Mucosa of rectum (tissue), 2 donors: Measurements from ENCODE around the gene IRF4.

Source experiments
- H3K27ac ChIP-seq, 2 donors: one replicate each; pipeline ENCODE4 v1.7.0; 2013; ENCODE audit warnings: inconsistent platforms in 2 of 2, low read depth in 2 of 2, low read length in 2 of 2
- H3K27me3 ChIP-seq, 2 donors: one replicate each; pipeline ENCODE4 v1.7.0; 2013; ENCODE audit warnings: low read length in 2 of 2; ENCODE audit not compliant: control insufficient read depth in 2 of 2, insufficient read depth in 2 of 2
- H3K36me3 ChIP-seq, 2 donors: one replicate each; pipeline ENCODE4 v1.7.0; 2013; ENCODE audit warnings: low read length in 2 of 2; ENCODE audit not compliant: control insufficient read depth in 2 of 2, insufficient read depth in 2 of 2
- H3K4me1 ChIP-seq, 2 donors: one replicate each; pipeline ENCODE4 v1.7.0; 2013; ENCODE audit warnings: low read length in 2 of 2, mild to moderate bottlenecking in 1 of 2; ENCODE audit not compliant: control insufficient read depth in 2 of 2, insufficient read depth in 2 of 2
- H3K4me3 ChIP-seq, 2 donors: one replicate each; pipeline ENCODE4 v1.7.0; 2013; ENCODE audit warnings: low read length in 2 of 2
- H3K9ac ChIP-seq, 2 donors: one replicate each; pipeline ENCODE4 v1.7.0; 2013; ENCODE audit warnings: low read length in 2 of 2, low read depth in 1 of 2, mild to moderate bottlenecking in 1 of 2
- H3K9me3 ChIP-seq, 2 donors: one replicate each; pipeline ENCODE4 v1.7.0; 2013; ENCODE audit warnings: low read length in 2 of 2; ENCODE audit not compliant: control insufficient read depth in 2 of 2
- donor health status: healthy.
- donor health status: Normal muscosa, but diverticular disease.

The IRF4 gene

GRCh38 chr6:360349-360748, 31.2 kb upstream of the IRF4 start:
- Histone ChIP-seq H3K4me1 (peaks cover 0 to under 1% of the 10 kb centered on the region in 2 donors), H3K36me3 (no peaks in the 10 kb centered on the region), H3K27me3 (no peaks in the 10 kb centered on the region), H3K4me3 (no peak overlapping the region), H3K9ac (no peak overlapping the region), H3K9me3 (peaks cover 4 to 7% of the 10 kb centered on the region in 2 donors), H3K27ac (no peak overlapping the region)

GRCh38 chr6:360764-361373, 30.7 kb upstream of the IRF4 start:
- H3K9me3 ChIP-seq, result peaks cover 4 to 7% of the 10 kb centered on the region in 2 donors
- no peaks in the 10 kb centered on the region for H3K4me1 ChIP-seq
- H3K27ac ChIP-seq, result no peak overlapping the region
- H3K36me3 ChIP-seq, result no peaks in the 10 kb centered on the region
- H3K9ac ChIP-seq, result no peak overlapping the region
- H3K4me3 ChIP-seq, result no peak overlapping the region
- H3K27me3 ChIP-seq, result no peaks in the 10 kb centered on the region

- H3K9ac ChIP-seq, result no peak overlapping the region
- no peak overlapping the region for H3K27ac ChIP-seq
- H3K9me3 ChIP-seq, result peaks cover 4 to 7% of the 10 kb centered on the region in 2 donors
- no peaks in the 10 kb centered on the region for H3K27me3 ChIP-seq
- no peak overlapping the region for H3K4me3 ChIP-seq
- H3K36me3 ChIP-seq, result no peaks in the 10 kb centered on the region
- H3K4me1 ChIP-seq, result no peaks in the 10 kb centered on the region
These were observed 30.0 kb upstream of the IRF4 start for GRCh38 chr6:361411-362132.

- no peak overlapping the region for H3K9ac ChIP-seq
- peaks cover 6 to 7% of the 10 kb centered on the region in 2 donors for H3K9me3 ChIP-seq
- no peak overlapping the region for H3K27ac ChIP-seq
- H3K27me3 ChIP-seq, result no peaks in the 10 kb centered on the region
- no peak overlapping the region for H3K4me3 ChIP-seq
- H3K4me1 ChIP-seq, result no peaks in the 10 kb centered on the region
- H3K36me3 ChIP-seq, result no peaks in the 10 kb centered on the region
These were observed 29.2 kb upstream of the IRF4 start for GRCh38 chr6:362231-362923.

- no peak overlapping the region for H3K27ac ChIP-seq
- H3K9ac ChIP-seq, result no peak overlapping the region
- no peaks in the 10 kb centered on the region for H3K4me1 ChIP-seq
- H3K4me3 ChIP-seq, result no peak overlapping the region
- H3K9me3 ChIP-seq, result peaks cover 7 to 8% of the 10 kb centered on the region in 2 donors
- no peaks in the 10 kb centered on the region for H3K27me3 ChIP-seq
- no peaks in the 10 kb centered on the region for H3K36me3 ChIP-seq
These were observed 28.7 kb upstream of the IRF4 start for GRCh38 chr6:362924-363249.

- no peak overlapping the region for H3K27ac ChIP-seq
- no peak overlapping the region for H3K4me3 ChIP-seq
- H3K9me3 ChIP-seq, result peaks cover 7 to 8% of the 10 kb centered on the region in 2 donors
- H3K27me3 ChIP-seq, result no peaks in the 10 kb centered on the region
- no peaks in the 10 kb centered on the region for H3K36me3 ChIP-seq
- no peak overlapping the region for H3K9ac ChIP-seq
- H3K4me1 ChIP-seq, result no peaks in the 10 kb centered on the region
These were observed 28.3 kb upstream of the IRF4 start for GRCh38 chr6:363291-363690.

- Histone ChIP-seq H3K4me1 (no peaks in the 10 kb centered on the region), H3K9me3 (peaks cover 7 to 8% of the 10 kb centered on the region in 2 donors), H3K9ac (no peak overlapping the region), H3K4me3 (no peak overlapping the region), H3K27me3 (peaks cover 0 to 1% of the 10 kb centered on the region in 2 donors), H3K36me3 (no peaks in the 10 kb centered on the region), H3K27ac (no peak overlapping the region)
These were observed 27.6 kb upstream of the IRF4 start for GRCh38 chr6:363909-364308.

GRCh38 chr6:364609-365540, 26.7 kb upstream of the IRF4 start:
- no peaks in the 10 kb centered on the region for H3K4me1 ChIP-seq
- no peak overlapping the region for H3K9ac ChIP-seq
- peaks cover 2% of the 10 kb centered on the region in 2 donors for H3K27me3 ChIP-seq
- no peak overlapping the region for H3K27ac ChIP-seq
- no peak overlapping the region for H3K4me3 ChIP-seq
- H3K36me3 ChIP-seq, result no peaks in the 10 kb centered on the region
- peaks cover 7 to 8% of the 10 kb centered on the region in 2 donors for H3K9me3 ChIP-seq

GRCh38 chr6:365835-366234, 25.7 kb upstream of the IRF4 start:
- H3K27me3 ChIP-seq, result peaks cover 2 to 7% of the 10 kb centered on the region in 2 donors

More at GRCh38 chr6:365835-366234, 25.7 kb upstream of the IRF4 start:
- Histone ChIP-seq H3K27ac (no peak overlapping the region), H3K36me3 (no peaks in the 10 kb centered on the region), H3K4me3 (no peak overlapping the region), H3K9me3 (peaks cover 7 to 8% of the 10 kb centered on the region in 2 donors), H3K4me1 (no peaks in the 10 kb centered on the region), H3K9ac (no peak overlapping the region)
